Adrenal gland (tissue), 5 donors: ENCODE measurements around the gene RPP14.

Experiments
- CTCF ChIP-seq, 6 experiments: fragments of 450-650 bp in 4 of 6; fragments of 200-600 bp in 2 of 6; sonication (generic) in 1 of 6; IDR thresholded peaks; 1 replicate in 5 of 6; 2 replicates in 1 of 6; pipeline versions ENCODE4 v1.5.1 to v1.8.0; 2016 to 2021; ENCODE audit warnings: antibody characterized with exemption in 6 of 6, mild to moderate bottlenecking in 2 of 6, moderate library complexity in 1 of 6
- POLR2A ChIP-seq, 2 donors: fragments of 450-650 bp; IDR thresholded peaks; one replicate each; pipeline ENCODE4 v1.6.1; 2017; ENCODE audit warnings: antibody characterized with exemption in 2 of 2, mild to moderate bottlenecking in 2 of 2, moderate library complexity in 1 of 2
- donor health status: DM: no; HTN: no; CAD: no.

DNA sequence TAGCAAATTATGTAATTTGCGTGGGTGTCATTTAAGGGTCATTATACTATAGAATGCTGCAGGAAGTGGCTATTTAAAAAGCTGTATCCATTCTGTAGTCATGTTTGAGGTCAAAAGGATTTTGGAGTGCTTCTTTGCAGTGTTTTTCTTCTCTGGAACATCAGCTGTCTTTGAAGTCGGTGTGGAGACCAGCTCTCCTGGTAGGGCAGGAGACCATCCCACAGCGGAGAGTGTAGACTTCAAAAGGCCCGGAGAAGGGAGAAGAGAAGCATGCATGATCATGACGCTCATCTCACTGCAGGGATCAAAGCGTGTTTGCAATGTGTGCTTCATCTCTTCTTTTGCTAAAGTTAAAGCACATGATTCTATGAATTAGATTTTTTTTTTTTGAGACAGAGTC is 46.6 kb downstream of the RPP14 start:
- TF ChIP-seq CTCF (IDR thresholded peaks at IDR 0.05) = no peak
- TF ChIP-seq POLR2A (IDR thresholded peaks at IDR 0.05) = no peak
